Neural progenitor cell (in vitro differentiated cells): Measurements from ENCODE around the gene SERINC5. TPM values are rescaled to one million over a fixed set of nuclear protein-coding genes. Genes with fewer than 3 reads are reported as not detected.

Experiments used
- DNase-seq: peaks from one replicate; pipeline ENCODE4 v3.0.0-alpha.2; 2016; ENCODE audit warnings: low spot score
- H2AFZ ChIP-seq: fragments of 200-600 bp; sonication (generic); replicated peaks from 2 replicates; pipeline ENCODE4 v1.6.1; 2016; ENCODE audit warnings: antibody characterized with exemption
- H3F3A ChIP-seq: fragments of 200-600 bp; sonication (generic); 2 replicates; pipeline ENCODE4 v1.6.1; 2016; ENCODE audit warnings: antibody characterized with exemption, low read depth
- H3K27ac ChIP-seq: fragments of 200-600 bp; sonication (generic); 2 replicates; pipeline ENCODE4 v1.5.1; 2016; ENCODE audit warnings: mild to moderate bottlenecking
- H3K27me3 ChIP-seq: fragments of 200-600 bp; sonication (generic); 2 replicates; pipeline ENCODE4 v1.6.1; 2016; ENCODE audit warnings: mild to moderate bottlenecking, moderate library complexity
- H3K36me3 ChIP-seq: fragments of 200-600 bp; sonication (generic); 2 replicates; pipeline ENCODE4 v1.5.1; 2016
- H3K4me1 ChIP-seq: fragments of 200-600 bp; sonication (generic); 2 replicates; pipeline ENCODE4 v1.6.1; 2016; ENCODE audit warnings: mixed run types
- H3K4me2 ChIP-seq: fragments of 200-600 bp; sonication (generic); 2 replicates; pipeline ENCODE4 v1.6.1; 2016
- H3K4me3 ChIP-seq: fragments of 200-600 bp; sonication (generic); 2 replicates; pipeline ENCODE4 v1.5.1; 2016
- H3K79me2 ChIP-seq: fragments of 200-600 bp; sonication (generic); 2 replicates; pipeline ENCODE4 v1.6.1; 2016; ENCODE audit warnings: low read depth
- H3K9ac ChIP-seq: fragments of 200-600 bp; sonication (generic); 2 replicates; pipeline ENCODE4 v1.6.1; 2016
- H3K9me3 ChIP-seq: fragments of 200-600 bp; sonication (generic); 2 replicates; pipeline ENCODE4 v1.5.1; 2016; ENCODE audit warnings: low read depth
- H4K20me1 ChIP-seq: fragments of 200-600 bp; sonication (generic); 2 replicates; pipeline ENCODE4 v1.6.1; 2016; ENCODE audit warnings: low read depth
- H3K27ac Mint-ChIP-seq: 3 replicates; pipeline ENCODE4 v1.8.0; 2021; ENCODE audit warnings: mixed read lengths
- H3K27me3 Mint-ChIP-seq: 2 replicates; pipeline ENCODE4 v1.8.0; 2022; ENCODE audit warnings: low read depth, mild to moderate bottlenecking, inconsistent platforms, moderate library complexity, mixed read lengths; ENCODE audit not compliant: insufficient read depth
- H3K36me3 Mint-ChIP-seq: 3 replicates; pipeline ENCODE4 v1.8.0; 2021; ENCODE audit warnings: mixed read lengths
- H3K4me1 Mint-ChIP-seq: 3 replicates; pipeline ENCODE4 v1.8.0; 2021; ENCODE audit warnings: mixed read lengths
- H3K4me3 Mint-ChIP-seq: 3 replicates; pipeline ENCODE4 v1.8.0; 2021; ENCODE audit warnings: mild to moderate bottlenecking, moderate library complexity, mixed read lengths
- H3K9me3 Mint-ChIP-seq: 3 replicates; pipeline ENCODE4 v1.8.0; 2020; ENCODE audit warnings: mixed read lengths
- CTCF ChIP-seq: fragments of 200-600 bp; sonication (generic); IDR thresholded peaks from 2 replicates; pipeline ENCODE4 v1.5.1; 2017; ENCODE audit warnings: antibody characterized with exemption, mild to moderate bottlenecking
- EZH2 ChIP-seq: fragments of 200-600 bp; sonication (generic); IDR thresholded peaks from 2 replicates; pipeline ENCODE4 v1.6.1; 2017; ENCODE audit warnings: antibody characterized with exemption, mild to moderate bottlenecking, moderate library complexity
- EZH2phosphoT487 ChIP-seq: fragments of 200-600 bp; sonication (generic); IDR thresholded peaks from 2 replicates; pipeline ENCODE4 v1.6.1; 2017; ENCODE audit warnings: antibody characterized with exemption
- total RNA-seq: library from RNA; depleted of rRNA; stranded (reverse); fragments of >200 nt; gene quantifications from 2 replicates; pipeline ENCODE4 v1.2.3, GENCODE V29; 2015; ENCODE audit warnings: low replicate concordance

SERINC5 gene
- total RNA-seq, 1 donor from 2014 or later, result 126 TPM

- no peaks in the 10 kb centered on the region for H3K79me2 ChIP-seq
- TF ChIP-seq EZH2phosphoT487, result no peak
- peak; percentile 88 for TF ChIP-seq CTCF
- no peaks in the 10 kb centered on the region for H3K4me1 ChIP-seq
- Mint-ChIP-seq H3K27ac (no peak overlapping the region), H3K27me3 (peaks cover 3% of the 10 kb centered on the region), H3K4me3 (no peak overlapping the region), H3K36me3 (peaks cover 2% of the 10 kb centered on the region), H3K4me1 (peaks cover 9% of the 10 kb centered on the region), H3K9me3 (no peaks in the 10 kb centered on the region)
- H3K9ac ChIP-seq, result no peak overlapping the region
- H3K27ac ChIP-seq, result no peak overlapping the region
- no peak overlapping the region for H3K4me2 ChIP-seq
- H4K20me1 ChIP-seq, result no peaks in the 10 kb centered on the region
- H2AFZ ChIP-seq, result peak overlapping the region; percentile 27
- DNase-seq, result peak; percentile 87
- H3K9me3 ChIP-seq, result no peaks in the 10 kb centered on the region
- no peaks in the 10 kb centered on the region for H3K36me3 ChIP-seq
- H3F3A ChIP-seq, result peaks cover 17% of the 10 kb centered on the region
- no peaks in the 10 kb centered on the region for H3K27me3 ChIP-seq
- H3K4me3 ChIP-seq, result no peak overlapping the region
Measured at GRCh38 chr5:80083101-80083890, 172.6 kb downstream of the SERINC5 start.

- no peak overlapping the region for H3K27ac Mint-ChIP-seq
- H3K79me2 ChIP-seq, result no peaks in the 10 kb centered on the region
- no peak overlapping the region for H3K4me3 ChIP-seq
- H3K36me3 Mint-ChIP-seq, result peaks cover 2% of the 10 kb centered on the region
- H3K27me3 Mint-ChIP-seq, result peaks cover 3% of the 10 kb centered on the region
- peaks cover 17% of the 10 kb centered on the region for H3F3A ChIP-seq
- no peak overlapping the region for H3K27ac ChIP-seq
- peak overlapping the region; percentile 74 for H2AFZ ChIP-seq
- no peaks in the 10 kb centered on the region for H3K36me3 ChIP-seq
- H3K4me1 ChIP-seq, result no peaks in the 10 kb centered on the region
- H3K4me3 Mint-ChIP-seq, result no peak overlapping the region
- TF ChIP-seq EZH2 (no peak), CTCF (peak; percentile 92)
- no peak overlapping the region for H3K9ac ChIP-seq
- peaks cover 9% of the 10 kb centered on the region for H3K4me1 Mint-ChIP-seq
- no peak overlapping the region for H3K4me2 ChIP-seq
- H3K9me3 Mint-ChIP-seq, result no peaks in the 10 kb centered on the region
- peak; percentile 85 for DNase-seq
- H3K27me3 ChIP-seq, result no peaks in the 10 kb centered on the region
- no peaks in the 10 kb centered on the region for H3K9me3 ChIP-seq
- H4K20me1 ChIP-seq, result no peaks in the 10 kb centered on the region
Measured at GRCh38 chr5:80082731-80083100, 173.1 kb downstream of the SERINC5 start.

GRCh38 chr5:80082281-80082680 is 173.6 kb downstream of the SERINC5 start:
- peaks cover 9% of the 10 kb centered on the region for H3K4me1 Mint-ChIP-seq
- H3K4me2 ChIP-seq, result no peak overlapping the region
- H3K9me3 Mint-ChIP-seq, result no peaks in the 10 kb centered on the region
- H3K4me1 ChIP-seq, result no peaks in the 10 kb centered on the region
- no peak overlapping the region for H3K4me3 Mint-ChIP-seq
- peaks cover 17% of the 10 kb centered on the region for H3F3A ChIP-seq
- H3K36me3 ChIP-seq, result no peaks in the 10 kb centered on the region
- H3K27me3 Mint-ChIP-seq, result peaks cover 3% of the 10 kb centered on the region
- no peak for DNase-seq
- no peak overlapping the region for H3K27ac ChIP-seq
- no peak overlapping the region for H3K27ac Mint-ChIP-seq
- H3K27me3 ChIP-seq, result no peaks in the 10 kb centered on the region
- no peaks in the 10 kb centered on the region for H3K9me3 ChIP-seq
- TF ChIP-seq CTCF, result no peak
- TF ChIP-seq EZH2phosphoT487, result no peak
- TF ChIP-seq EZH2, result no peak
- H3K79me2 ChIP-seq, result no peaks in the 10 kb centered on the region
- H3K9ac ChIP-seq, result no peak overlapping the region
- peaks cover 2% of the 10 kb centered on the region for H3K36me3 Mint-ChIP-seq
- H2AFZ ChIP-seq, result peak overlapping the region; percentile 74
- H4K20me1 ChIP-seq, result no peaks in the 10 kb centered on the region
- no peak overlapping the region for H3K4me3 ChIP-seq
